Measurements from ENCODE around the gene PITX2.

The PITX2 gene

DNA sequence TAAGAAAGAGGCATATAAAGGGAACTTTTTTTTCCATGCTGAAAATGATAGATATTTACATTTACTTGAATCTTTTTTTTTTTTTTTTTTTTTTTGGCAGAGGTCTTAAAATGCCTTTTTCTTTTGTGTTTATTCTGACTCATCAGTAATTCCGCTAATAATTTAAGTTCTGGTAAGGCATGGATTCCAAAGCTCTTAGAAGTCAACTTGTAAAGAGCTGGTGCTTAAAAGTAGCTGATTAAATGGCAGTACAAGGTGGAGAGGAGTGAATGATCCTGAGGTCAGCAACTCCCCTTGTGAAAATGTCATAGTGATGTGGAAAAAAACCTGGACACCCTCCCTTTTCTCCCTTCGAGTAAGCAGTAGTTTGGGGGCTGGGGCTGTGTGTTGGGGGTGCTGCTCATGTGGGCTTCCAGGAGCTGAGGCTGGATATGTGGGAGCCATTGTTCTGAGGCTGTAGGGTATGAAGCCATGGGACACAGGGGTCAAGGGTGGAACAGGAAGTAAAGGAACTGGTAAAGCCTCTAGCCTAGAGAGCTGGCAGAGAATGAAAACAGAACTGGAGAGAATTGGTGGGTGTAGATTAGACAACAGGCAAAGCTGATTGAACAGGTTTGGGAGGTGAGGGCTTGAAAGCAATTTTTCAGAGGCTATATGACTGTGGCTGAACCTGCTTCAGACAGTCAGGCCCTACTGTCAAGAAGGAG lies 41.0 kb upstream of the PITX2 start:
- no peak for TF ChIP-seq ZNF274 (IDR thresholded peaks at IDR 0.05; ENCODE audit: low read depth, low read length)
- no peak for TF ChIP-seq YY1 (IDR thresholded peaks at IDR 0.05; ENCODE audit: insufficient read depth, insufficient read length)
- no peak for TF ChIP-seq SUZ12 (IDR thresholded peaks at IDR 0.05; ENCODE audit: extremely low read depth, insufficient read depth, insufficient read length)
- no peaks in the 10 kb centered on the region for H3K4me1 ChIP-seq (ENCODE audit: insufficient read depth, insufficient read length)
- DNase-seq (ENCODE audit: low read depth, low spot score), result no peak
- H3K36me3 ChIP-seq (ENCODE audit: insufficient read depth, insufficient read length, low read length), result no peaks in the 10 kb centered on the region
- no peak overlapping the region for H3K9ac ChIP-seq (ENCODE audit: insufficient read length, low read depth)
- peaks cover 4% of the 10 kb centered on the region; the same call in 1 of the 2 replicates for H3K9me3 ChIP-seq (ENCODE audit: insufficient read depth, low read length)
- no peak overlapping the region for H3K4me3 ChIP-seq (ENCODE audit: insufficient read length, low read depth)
- no peaks in the 10 kb centered on the region for H3K27me3 ChIP-seq (ENCODE audit: insufficient read depth, insufficient read length)

DNA sequence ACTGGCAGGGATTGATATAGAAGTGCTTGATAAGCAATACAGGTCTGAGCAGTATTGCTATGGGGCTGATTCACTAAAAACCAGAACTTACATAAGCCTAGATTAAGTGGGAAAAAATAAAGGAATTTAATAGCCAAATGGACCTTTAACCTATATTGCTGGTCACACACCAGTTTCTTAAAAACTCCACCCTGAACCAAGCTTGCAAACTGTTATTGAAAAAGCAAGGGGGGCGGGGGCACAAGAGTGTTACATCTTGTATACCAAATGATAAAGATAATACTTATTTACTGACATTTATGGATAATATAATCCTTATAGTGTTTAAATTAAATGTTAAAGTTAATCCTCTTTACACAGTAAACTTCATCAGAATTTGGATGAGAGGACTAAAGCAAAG lies 40.3 kb upstream of the PITX2 start:
- TF ChIP-seq SUZ12 (IDR thresholded peaks at IDR 0.05; ENCODE audit: extremely low read depth, insufficient read depth, insufficient read length) (no peak), YY1 (IDR thresholded peaks at IDR 0.05; ENCODE audit: insufficient read depth, insufficient read length) (no peak), ZNF274 (IDR thresholded peaks at IDR 0.05; ENCODE audit: low read depth, low read length) (no peak)
- no peaks in the 10 kb centered on the region for H3K27me3 ChIP-seq (ENCODE audit: insufficient read depth, insufficient read length)
- DNase-seq (ENCODE audit: low read depth, low spot score), result no peak
- peaks cover 4% of the 10 kb centered on the region; the same call in 1 of the 2 replicates for H3K9me3 ChIP-seq (ENCODE audit: insufficient read depth, low read length)
- H3K4me3 ChIP-seq (ENCODE audit: insufficient read length, low read depth), result no peak overlapping the region
- no peak overlapping the region for H3K9ac ChIP-seq (ENCODE audit: insufficient read length, low read depth)
- no peaks in the 10 kb centered on the region for H3K36me3 ChIP-seq (ENCODE audit: insufficient read depth, insufficient read length, low read length)
- H3K4me1 ChIP-seq (ENCODE audit: insufficient read depth, insufficient read length), result no peaks in the 10 kb centered on the region

DNA sequence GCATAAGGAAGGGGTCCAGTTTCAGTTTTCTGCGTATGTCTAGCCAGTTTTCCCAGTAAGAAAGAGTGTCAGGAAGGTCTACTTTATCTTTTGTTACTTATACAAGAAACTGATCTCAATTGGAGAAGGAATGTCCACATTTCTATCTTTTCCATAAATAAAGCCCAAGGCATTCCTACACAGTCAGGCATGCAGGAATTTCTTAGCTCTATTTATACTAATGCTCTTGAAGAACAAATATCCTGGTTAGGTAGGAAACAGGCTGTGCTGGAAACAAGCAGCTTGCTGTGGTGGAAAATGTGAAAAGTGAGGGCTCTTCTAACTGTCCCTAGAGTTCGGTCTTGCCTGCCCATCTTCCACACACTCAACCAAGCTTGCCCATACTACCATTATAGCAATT lies 37.9 kb upstream of the PITX2 start:
- DNase-seq (ENCODE audit: low read depth, low spot score), result no peak
- H3K4me3 ChIP-seq (ENCODE audit: insufficient read length, low read depth), result no peak overlapping the region
- TF ChIP-seq YY1 (IDR thresholded peaks at IDR 0.05; ENCODE audit: insufficient read depth, insufficient read length) (no peak), SUZ12 (IDR thresholded peaks at IDR 0.05; ENCODE audit: extremely low read depth, insufficient read depth, insufficient read length) (no peak), ZNF274 (IDR thresholded peaks at IDR 0.05; ENCODE audit: low read depth, low read length) (no peak)
- H3K4me1 ChIP-seq (ENCODE audit: insufficient read depth, insufficient read length), result no peaks in the 10 kb centered on the region
- H3K9ac ChIP-seq (ENCODE audit: insufficient read length, low read depth), result no peak overlapping the region
- peaks cover 4% of the 10 kb centered on the region; the same call in 1 of the 2 replicates for H3K9me3 ChIP-seq (ENCODE audit: insufficient read depth, low read length)
- H3K27me3 ChIP-seq (ENCODE audit: insufficient read depth, insufficient read length), result no peaks in the 10 kb centered on the region
- no peaks in the 10 kb centered on the region for H3K36me3 ChIP-seq (ENCODE audit: insufficient read depth, insufficient read length, low read length)

DNA sequence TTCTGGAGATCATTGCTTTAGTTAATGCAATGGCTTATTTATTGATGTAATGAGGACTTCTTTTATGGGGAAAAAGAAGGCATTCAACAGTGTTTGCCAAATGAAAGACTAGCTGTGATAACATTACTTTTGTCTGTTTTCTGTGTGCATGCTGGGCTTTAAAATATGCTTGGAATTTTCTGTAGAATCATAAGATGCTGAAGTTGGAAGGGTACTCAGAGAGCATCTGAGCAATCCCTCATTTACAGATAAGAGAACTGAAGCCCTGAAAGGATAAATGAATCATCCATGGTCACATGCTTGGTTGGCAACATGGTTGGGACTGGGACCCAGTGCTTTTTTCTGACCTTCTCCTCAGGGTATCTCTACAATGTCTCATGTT lies 31.4 kb upstream of the PITX2 start:
- H3K9ac ChIP-seq (ENCODE audit: insufficient read length, low read depth), result no peak overlapping the region
- H3K4me1 ChIP-seq (ENCODE audit: insufficient read depth, insufficient read length), result no peaks in the 10 kb centered on the region
- H3K9me3 ChIP-seq (ENCODE audit: insufficient read depth, low read length), result peaks cover 4% of the 10 kb centered on the region; the same call in 1 of the 2 replicates
- TF ChIP-seq SUZ12 (IDR thresholded peaks at IDR 0.05; ENCODE audit: extremely low read depth, insufficient read depth, insufficient read length), result no peak
- no peak overlapping the region for H3K4me3 ChIP-seq (ENCODE audit: insufficient read length, low read depth)
- no peaks in the 10 kb centered on the region for H3K36me3 ChIP-seq (ENCODE audit: insufficient read depth, insufficient read length, low read length)
- H3K27me3 ChIP-seq (ENCODE audit: insufficient read depth, insufficient read length), result no peaks in the 10 kb centered on the region
- no peak for DNase-seq (ENCODE audit: low read depth, low spot score)

DNA sequence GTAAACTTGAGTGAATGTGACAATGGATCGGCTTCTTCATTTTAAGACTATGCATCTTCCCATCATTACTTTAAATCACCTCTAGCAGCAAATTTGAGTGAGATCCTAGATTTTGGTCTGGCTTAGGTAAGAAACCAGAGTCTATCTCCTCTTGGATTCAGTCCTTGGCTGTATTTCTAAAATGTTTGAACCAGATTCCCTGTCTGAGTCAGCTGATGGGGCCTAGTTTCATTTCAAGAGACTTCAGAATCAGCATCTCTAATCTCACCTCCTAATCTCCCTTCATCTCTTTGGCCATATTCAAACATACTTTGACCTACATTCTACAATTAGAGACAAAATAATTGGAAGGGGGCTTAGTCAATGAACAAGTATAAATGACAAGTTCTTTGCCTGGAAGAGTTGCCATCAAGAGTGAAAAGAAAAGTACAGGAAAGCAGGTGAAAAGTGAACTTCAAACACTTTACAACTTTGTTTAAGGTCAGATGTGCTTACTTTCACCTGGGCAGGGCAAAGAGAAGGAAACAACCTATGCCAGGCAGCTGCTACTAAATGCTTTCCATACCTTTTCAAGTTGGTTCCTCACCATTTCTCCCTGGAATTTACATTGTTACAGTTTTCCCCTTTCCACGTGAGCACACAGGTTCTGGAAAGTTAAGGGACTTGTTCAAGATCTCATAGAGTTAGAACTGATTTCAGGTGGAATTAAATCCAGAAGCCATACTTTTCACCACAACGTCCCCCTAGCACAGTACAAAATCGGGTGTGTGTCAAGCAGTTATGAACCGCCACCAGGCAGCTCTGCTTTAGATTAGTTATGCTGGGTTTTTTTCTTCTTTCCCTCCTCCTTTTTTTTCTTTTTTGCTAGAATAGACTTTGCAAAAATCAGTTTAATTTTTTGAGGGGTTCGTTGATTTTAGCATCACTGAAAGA lies 30.7 kb upstream of the PITX2 start:
- no peak overlapping the region for H3K4me3 ChIP-seq (ENCODE audit: insufficient read length, low read depth)
- no peaks in the 10 kb centered on the region for H3K9me3 ChIP-seq (ENCODE audit: insufficient read depth, low read length)
- TF ChIP-seq YY1 (IDR thresholded peaks at IDR 0.05; ENCODE audit: insufficient read depth, insufficient read length) (no peak), SUZ12 (IDR thresholded peaks at IDR 0.05; ENCODE audit: extremely low read depth, insufficient read depth, insufficient read length) (no peak), ZNF274 (IDR thresholded peaks at IDR 0.05; ENCODE audit: low read depth, low read length) (no peak)
- no peaks in the 10 kb centered on the region for H3K36me3 ChIP-seq (ENCODE audit: insufficient read depth, insufficient read length, low read length)
- H3K27me3 ChIP-seq (ENCODE audit: insufficient read depth, insufficient read length), result no peaks in the 10 kb centered on the region
- no peak overlapping the region for H3K9ac ChIP-seq (ENCODE audit: insufficient read length, low read depth)
- no peak for DNase-seq (ENCODE audit: low read depth, low spot score)
- H3K4me1 ChIP-seq (ENCODE audit: insufficient read depth, insufficient read length), result no peaks in the 10 kb centered on the region

DNA sequence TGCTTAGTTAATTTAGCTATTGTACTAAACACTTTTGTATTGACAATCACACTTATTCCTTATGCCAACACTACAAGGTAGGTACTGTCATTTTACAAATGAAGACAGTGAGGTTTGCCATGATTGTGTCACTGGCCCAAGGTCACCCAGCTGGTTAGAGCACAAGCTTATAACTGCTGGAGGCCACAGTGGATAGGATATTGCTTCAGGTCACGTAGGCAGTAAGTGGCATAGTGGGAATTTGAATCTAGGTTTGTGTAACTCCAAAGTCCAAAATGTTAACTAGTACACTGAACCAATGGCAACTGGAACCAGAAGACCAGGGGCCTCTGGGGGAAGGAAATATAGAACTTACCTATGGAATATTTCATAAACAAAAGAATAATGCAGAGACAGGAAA lies 21.1 kb upstream of the PITX2 start:
- Histone ChIP-seq H3K27me3 (ENCODE audit: insufficient read depth, insufficient read length) (peaks cover 35% of the 10 kb centered on the region), H3K9ac (ENCODE audit: insufficient read length, low read depth) (no peak overlapping the region), H3K36me3 (ENCODE audit: insufficient read depth, insufficient read length, low read length) (no peaks in the 10 kb centered on the region), H3K4me1 (ENCODE audit: insufficient read depth, insufficient read length) (peaks cover 2% of the 10 kb centered on the region), H3K9me3 (ENCODE audit: insufficient read depth, low read length) (no peaks in the 10 kb centered on the region), H3K4me3 (ENCODE audit: insufficient read length, low read depth) (no peak overlapping the region)
- TF ChIP-seq SUZ12 (IDR thresholded peaks at IDR 0.05; ENCODE audit: extremely low read depth, insufficient read depth, insufficient read length) (no peak), ZNF274 (IDR thresholded peaks at IDR 0.05; ENCODE audit: low read depth, low read length) (no peak), YY1 (IDR thresholded peaks at IDR 0.05; ENCODE audit: insufficient read depth, insufficient read length) (no peak)
- no peak for DNase-seq (ENCODE audit: low read depth, low spot score)

DNA sequence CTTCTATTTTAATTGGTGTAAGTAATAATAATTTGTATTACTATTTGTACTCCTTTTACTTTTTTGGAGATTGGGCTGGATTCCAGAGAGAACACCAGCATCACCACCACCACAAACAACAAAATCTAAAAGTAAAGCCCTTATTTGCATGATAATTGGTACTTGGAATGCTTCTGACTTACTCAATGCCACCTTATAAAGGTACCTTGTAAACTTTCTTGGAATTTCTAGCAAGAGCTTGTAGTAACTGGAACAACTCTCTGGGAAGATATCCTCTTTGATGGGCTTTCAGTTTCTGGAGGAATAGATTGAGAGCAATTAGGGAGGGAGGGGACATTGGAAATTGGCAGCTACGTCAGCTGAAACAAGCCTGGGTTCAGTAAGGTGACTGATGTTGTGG lies 20.2 kb upstream of the PITX2 start:
- H3K9ac ChIP-seq (ENCODE audit: insufficient read length, low read depth), result no peak overlapping the region
- no peak for DNase-seq (ENCODE audit: low read depth, low spot score)
- H3K27me3 ChIP-seq (ENCODE audit: insufficient read depth, insufficient read length), result peaks cover 44% of the 10 kb centered on the region
- peaks cover 2% of the 10 kb centered on the region for H3K4me1 ChIP-seq (ENCODE audit: insufficient read depth, insufficient read length)
- H3K9me3 ChIP-seq (ENCODE audit: insufficient read depth, low read length), result no peaks in the 10 kb centered on the region
- no peak overlapping the region for H3K4me3 ChIP-seq (ENCODE audit: insufficient read length, low read depth)
- no peaks in the 10 kb centered on the region for H3K36me3 ChIP-seq (ENCODE audit: insufficient read depth, insufficient read length, low read length)
- TF ChIP-seq YY1 (IDR thresholded peaks at IDR 0.05; ENCODE audit: insufficient read depth, insufficient read length) (no peak), ZNF274 (IDR thresholded peaks at IDR 0.05; ENCODE audit: low read depth, low read length) (no peak), SUZ12 (IDR thresholded peaks at IDR 0.05; ENCODE audit: extremely low read depth, insufficient read depth, insufficient read length) (no peak)

Data from NT2/D1 (cell line).